GM23338 (cell line): Measurements from ENCODE around the gene CEP135. TPM values are rescaled to one million over a fixed set of nuclear protein-coding genes. Genes with fewer than 3 reads are reported as not detected.

Experiments used
- ATAC-seq: fragments of 200-7000 bp; cut with Tn5 transposase; 3 replicates; pipeline ENCODE4 v1.9.1; 2020
- DNase-seq: peaks from one replicate; pipeline ENCODE4 v3.0.0-alpha.2; 2015; ENCODE audit warnings: low spot score
- H2AFZ ChIP-seq: fragments of 200-600 bp; sonication (generic); 2 replicates; pipeline ENCODE4 v1.8.0; 2016; ENCODE audit warnings: antibody characterized with exemption, mild to moderate bottlenecking, moderate library complexity
- H3F3A ChIP-seq: fragments of 200-600 bp; sonication (generic); replicated peaks from 2 replicates; pipeline ENCODE4 v1.8.0; 2017; ENCODE audit warnings: antibody characterized with exemption, mixed run types, low read depth
- H3K27ac ChIP-seq: fragments of 200-600 bp; sonication (generic); 2 replicates; pipeline ENCODE4 v1.6.1; 2016; ENCODE audit warnings: low read depth
- H3K27me3 ChIP-seq: fragments of 200-600 bp; sonication (generic); 2 replicates; pipeline ENCODE4 v1.8.0; 2016; ENCODE audit warnings: mild to moderate bottlenecking, mixed run types, moderate library complexity; ENCODE audit not compliant: insufficient read depth
- H3K36me3 ChIP-seq: fragments of 200-600 bp; sonication (generic); 2 replicates; pipeline ENCODE4 v1.8.0; 2016; ENCODE audit warnings: mild to moderate bottlenecking; ENCODE audit not compliant: insufficient read depth
- H3K4me1 ChIP-seq: fragments of 200-600 bp; sonication (generic); 2 replicates; pipeline ENCODE4 v1.8.0; 2016; ENCODE audit warnings: mild to moderate bottlenecking, moderate library complexity; ENCODE audit not compliant: insufficient read depth
- H3K4me2 ChIP-seq: fragments of 200-600 bp; sonication (generic); 2 replicates; pipeline ENCODE4 v1.7.1; 2017; ENCODE audit warnings: mixed run types
- H3K4me3 ChIP-seq: fragments of 200-600 bp; sonication (generic); 2 replicates; pipeline ENCODE4 v1.6.1; 2016; ENCODE audit warnings: mixed run types
- H3K79me2 ChIP-seq: fragments of 200-600 bp; sonication (generic); replicated peaks from 2 replicates; pipeline ENCODE4 v1.8.0; 2017; ENCODE audit warnings: mild to moderate bottlenecking; ENCODE audit not compliant: insufficient read depth
- H3K9me2 ChIP-seq: fragments of 200-600 bp; sonication (generic); 2 replicates; pipeline ENCODE4 v1.8.0; 2017; ENCODE audit not compliant: insufficient read depth
- H4K20me1 ChIP-seq: fragments of 200-600 bp; sonication (generic); replicated peaks from 2 replicates; pipeline ENCODE4 v1.8.0; 2017; ENCODE audit warnings: mild to moderate bottlenecking; ENCODE audit not compliant: insufficient read depth
- H3K27ac Mint-ChIP-seq: 2 replicates; pipeline ENCODE4 v1.8.0; 2020; ENCODE audit warnings: inconsistent platforms, mild to moderate bottlenecking, moderate library complexity, mixed read lengths
- H3K27me3 Mint-ChIP-seq: 3 replicates; pipeline ENCODE4 v1.8.0; 2022; ENCODE audit warnings: low read depth, mild to moderate bottlenecking, moderate library complexity, mixed read lengths, inconsistent platforms; ENCODE audit not compliant: insufficient read depth, poor library complexity
- H3K36me3 Mint-ChIP-seq: 3 replicates; pipeline ENCODE4 v1.8.0; 2021; ENCODE audit warnings: low read depth, mild to moderate bottlenecking, inconsistent platforms, moderate library complexity, mixed read lengths
- H3K4me1 Mint-ChIP-seq: 3 replicates; pipeline ENCODE4 v1.8.0; 2020; ENCODE audit warnings: mild to moderate bottlenecking, inconsistent platforms, mixed read lengths
- H3K4me3 Mint-ChIP-seq: 3 replicates; pipeline ENCODE4 v1.8.0; 2021; ENCODE audit warnings: moderate library complexity, mild to moderate bottlenecking, inconsistent platforms, mixed read lengths
- H3K9me3 Mint-ChIP-seq: 3 replicates; pipeline ENCODE4 v1.8.0; 2020; ENCODE audit warnings: moderate library complexity, mild to moderate bottlenecking, inconsistent platforms, mixed read lengths
- CREB1 ChIP-seq: fragments of 250-450 bp; sonication (Bioruptor Pico); IDR thresholded peaks from 2 replicates; pipeline ENCODE4 v1.5.0; 2020; ENCODE audit warnings: low read depth, mild to moderate bottlenecking, moderate library complexity
- CTCF ChIP-seq, 2 experiments: fragments of 200-600 bp in 1 of 2; sonication (generic) in 1 of 2; conservative IDR thresholded peaks; 2 replicates each; pipeline versions ENCODE4 v1.5.1 to v1.6.1; 2016 to 2017; ENCODE audit warnings: antibody characterized with exemption in 2 of 2, low read depth in 2 of 2, mild to moderate bottlenecking in 2 of 2, moderate library complexity in 1 of 2
- ETS1 ChIP-seq: IDR thresholded peaks from 2 replicates; pipeline ENCODE4 v1.6.1; 2016; ENCODE audit warnings: antibody characterized with exemption
- EZH2 ChIP-seq: fragments of 200-600 bp; sonication (generic); IDR thresholded peaks from one replicate; pipeline ENCODE4 v1.8.0; 2017; ENCODE audit warnings: antibody characterized with exemption, mild to moderate bottlenecking, low read depth; ENCODE audit not compliant: unreplicated experiment
- EZH2phosphoT487 ChIP-seq: fragments of 200-600 bp; sonication (generic); IDR thresholded peaks from one replicate; pipeline ENCODE4 v1.8.1; 2018; ENCODE audit warnings: antibody characterized with exemption; ENCODE audit not compliant: unreplicated experiment
- JUNB ChIP-seq: IDR thresholded peaks from one replicate; pipeline ENCODE4 v1.6.1; 2016; ENCODE audit warnings: antibody characterized with exemption; ENCODE audit not compliant: unreplicated experiment
- NANOG ChIP-seq: IDR thresholded peaks from 2 replicates; pipeline ENCODE4 v1.6.1; 2016; ENCODE audit warnings: antibody characterized with exemption, borderline replicate concordance
- POLR2AphosphoS5 ChIP-seq: IDR thresholded peaks from 2 replicates; pipeline ENCODE4 v1.6.1; 2016; ENCODE audit warnings: antibody characterized with exemption, low read depth
- REST ChIP-seq: IDR thresholded peaks from one replicate; pipeline ENCODE4 v1.6.1; 2018; ENCODE audit warnings: antibody characterized with exemption; ENCODE audit not compliant: unreplicated experiment
- STAT1 ChIP-seq: IDR thresholded peaks from one replicate; pipeline ENCODE4 v1.6.1; 2016; ENCODE audit warnings: antibody characterized with exemption; ENCODE audit not compliant: unreplicated experiment
- ZNF114 ChIP-seq: fragments of 250-450 bp; sonication (Bioruptor Pico); IDR thresholded peaks from 2 replicates; pipeline ENCODE4 v1.5.0; 2020; ENCODE audit warnings: mild to moderate bottlenecking, moderate library complexity
- polyA plus RNA-seq: library from polyadenylated mRNA; unstranded; fragments of >200 nt; fragmentation: Nextera tagmentation; extraction: Ambion mirVana; gene quantifications from 2 replicates; pipeline ENCODE4 v1.2.1, GENCODE V29; 2016
- total RNA-seq: library from RNA; depleted of rRNA; stranded (reverse); fragments of >200 nt; shearing (Covaris generic); gene quantifications from 2 replicates; pipeline ENCODE4 v1.2.3, GENCODE V29; 2014

Gene CEP135
- total and polyA plus RNA-seq, 2 experiments from 2014 or later, result 11.8 to 15.7 TPM

- no peak overlapping the region for H3K27ac Mint-ChIP-seq
- no peak overlapping the region for H3K4me3 ChIP-seq
- H3K36me3 ChIP-seq, result no peaks in the 10 kb centered on the region
- H3K36me3 Mint-ChIP-seq, result peaks cover 21% of the 10 kb centered on the region; the same call in 2 of the 3 replicates
- no peaks in the 10 kb centered on the region for H3K79me2 ChIP-seq
- no peaks in the 10 kb centered on the region for H4K20me1 ChIP-seq
- no peaks in the 10 kb centered on the region for H3K9me2 ChIP-seq
- no peak overlapping the region for H3K4me3 Mint-ChIP-seq
- peaks cover 3% of the 10 kb centered on the region for H3K27me3 Mint-ChIP-seq
- TF ChIP-seq EZH2, result no peak
- no peak for TF ChIP-seq ETS1
- no peak for TF ChIP-seq NANOG
- no peak for TF ChIP-seq POLR2AphosphoS5
- TF ChIP-seq REST, result no peak
- no peak for TF ChIP-seq STAT1
- TF ChIP-seq CTCF (conservative IDR thresholded peaks at IDR 0.05; ENCODE audit: low read depth in 2 of 2), result no peak
- TF ChIP-seq EZH2phosphoT487, result no peak
- no peak for TF ChIP-seq CREB1 (CRISPR knock-in tag)
- no peak for TF ChIP-seq ZNF114 (CRISPR knock-in tag)
- TF ChIP-seq JUNB, result no peak
- H3K9me3 Mint-ChIP-seq, result no peaks in the 10 kb centered on the region
- H3F3A ChIP-seq, result no peaks in the 10 kb centered on the region
- no peak for DNase-seq
- H2AFZ ChIP-seq, result no peak overlapping the region
- no peaks in the 10 kb centered on the region for H3K27me3 ChIP-seq
- H3K27ac ChIP-seq, result no peak overlapping the region
- no peaks in the 10 kb centered on the region for H3K4me1 ChIP-seq
- H3K4me1 Mint-ChIP-seq, result no peaks in the 10 kb centered on the region
- H3K4me2 ChIP-seq, result no peak overlapping the region
- no peak for ATAC-seq
Observed at GRCh38 chr4:55964046-55964445, 15.3 kb downstream of the CEP135 start.
